Kidney capillary endothelial cell (primary cell): Measurements from ENCODE around the gene C6orf141.

Experiments used
- DNase-seq: peaks from one replicate; pipeline ENCODE4 v3.0.0-alpha.2; 2018; ENCODE audit warnings: low spot score

Gene C6orf141

DNA sequence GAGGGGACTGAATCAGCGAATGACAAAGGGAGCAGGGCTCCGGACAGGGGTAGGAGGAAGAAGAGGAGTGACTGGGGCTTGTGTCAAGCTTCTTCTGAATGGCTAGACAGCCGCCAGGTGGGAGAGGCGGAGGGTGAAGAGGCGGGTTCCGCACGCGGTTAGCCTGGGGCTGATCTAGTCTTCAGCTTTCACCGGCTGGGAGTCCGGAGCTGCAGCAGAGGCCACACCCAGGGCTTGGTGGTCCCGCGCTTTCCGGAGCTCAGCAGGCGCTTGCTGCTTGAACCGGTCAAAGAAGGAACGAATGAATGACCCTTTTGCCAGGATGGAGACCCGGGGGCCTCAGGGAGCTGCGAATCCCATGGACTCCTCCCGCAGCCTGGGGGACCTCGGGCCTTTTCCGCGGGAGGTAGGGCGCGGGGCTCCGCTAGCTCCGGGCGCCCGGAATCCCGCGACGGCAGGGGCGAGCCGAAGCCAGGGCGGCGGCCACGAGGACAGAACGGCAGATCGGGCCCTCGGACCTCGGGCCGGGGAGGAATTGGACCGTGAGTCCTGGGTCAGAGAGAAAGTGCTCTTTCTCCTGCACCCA is at the start of gene C6orf141:
Gene C6orf141, plus strand, starts transcription at position 177 of the 586 bp plus-strand sequence. Its CDS starts 125 bp downstream, at position 302.
- DNase-seq, result no peak

DNA sequence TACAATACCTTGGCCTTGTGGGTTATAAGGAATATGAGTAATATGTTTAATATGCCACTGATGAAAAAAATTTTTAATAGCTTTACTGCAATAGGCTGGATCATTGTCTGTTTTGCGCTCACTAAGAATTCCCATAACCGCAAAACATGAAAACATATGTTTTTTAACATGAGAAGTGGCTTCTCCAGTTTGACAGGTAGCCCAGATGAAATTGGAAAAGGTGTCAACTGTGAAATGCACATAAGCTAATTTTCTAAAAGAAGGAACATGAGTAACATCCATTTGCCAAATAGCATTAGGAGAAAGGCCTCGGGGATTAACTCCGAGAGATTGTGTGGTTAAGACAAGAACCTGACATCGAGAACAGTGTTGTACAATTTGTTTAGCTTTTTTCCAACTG is 45.8 kb upstream of the C6orf141 start:
- DNase-seq, result no peak

DNA sequence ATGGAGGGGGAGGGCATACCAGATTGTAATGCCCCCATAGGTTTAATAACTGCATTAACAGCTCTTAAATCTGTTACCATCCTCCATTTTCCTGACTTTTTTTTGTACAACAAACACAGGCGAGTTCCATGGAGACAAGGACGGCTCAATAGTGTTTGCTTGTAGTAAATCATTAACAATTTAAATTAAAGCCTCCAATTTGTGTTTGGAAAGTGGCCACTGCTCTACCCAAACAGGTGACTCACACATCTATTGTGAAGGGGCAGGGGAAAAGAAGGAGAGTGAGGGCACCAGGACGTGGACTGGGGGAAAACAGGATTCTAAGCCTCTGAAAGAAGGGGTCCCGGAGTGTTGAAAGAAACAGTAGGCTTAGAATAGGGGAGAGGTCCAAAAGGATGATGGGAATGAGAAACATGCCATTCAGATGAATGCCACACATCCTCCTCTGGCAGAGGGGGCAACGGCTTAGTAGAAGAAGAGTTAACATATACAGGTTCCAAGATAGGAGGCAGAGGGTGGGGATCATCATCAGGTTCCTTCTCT is 43.8 kb upstream of the C6orf141 start:
- no peak for DNase-seq

DNA sequence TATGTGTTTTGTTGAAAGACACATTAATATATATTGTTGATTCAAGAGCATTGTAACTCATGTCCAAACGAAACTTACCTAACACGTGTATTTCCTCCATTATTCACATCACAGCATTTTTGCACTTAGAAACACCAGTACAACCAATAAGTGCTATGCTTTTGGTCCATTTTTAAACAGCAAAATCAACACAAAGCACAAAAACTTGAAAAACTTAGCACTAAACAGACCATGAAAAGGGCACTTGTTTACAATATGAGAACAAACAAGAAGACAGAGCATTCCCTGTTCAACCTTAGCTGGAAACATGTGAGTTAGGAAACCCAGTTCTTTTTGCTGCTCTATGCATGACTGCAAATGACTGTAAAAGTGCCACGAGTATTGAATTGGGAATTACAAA is 41.1 kb upstream of the C6orf141 start:
- DNase-seq, result no peak

DNA sequence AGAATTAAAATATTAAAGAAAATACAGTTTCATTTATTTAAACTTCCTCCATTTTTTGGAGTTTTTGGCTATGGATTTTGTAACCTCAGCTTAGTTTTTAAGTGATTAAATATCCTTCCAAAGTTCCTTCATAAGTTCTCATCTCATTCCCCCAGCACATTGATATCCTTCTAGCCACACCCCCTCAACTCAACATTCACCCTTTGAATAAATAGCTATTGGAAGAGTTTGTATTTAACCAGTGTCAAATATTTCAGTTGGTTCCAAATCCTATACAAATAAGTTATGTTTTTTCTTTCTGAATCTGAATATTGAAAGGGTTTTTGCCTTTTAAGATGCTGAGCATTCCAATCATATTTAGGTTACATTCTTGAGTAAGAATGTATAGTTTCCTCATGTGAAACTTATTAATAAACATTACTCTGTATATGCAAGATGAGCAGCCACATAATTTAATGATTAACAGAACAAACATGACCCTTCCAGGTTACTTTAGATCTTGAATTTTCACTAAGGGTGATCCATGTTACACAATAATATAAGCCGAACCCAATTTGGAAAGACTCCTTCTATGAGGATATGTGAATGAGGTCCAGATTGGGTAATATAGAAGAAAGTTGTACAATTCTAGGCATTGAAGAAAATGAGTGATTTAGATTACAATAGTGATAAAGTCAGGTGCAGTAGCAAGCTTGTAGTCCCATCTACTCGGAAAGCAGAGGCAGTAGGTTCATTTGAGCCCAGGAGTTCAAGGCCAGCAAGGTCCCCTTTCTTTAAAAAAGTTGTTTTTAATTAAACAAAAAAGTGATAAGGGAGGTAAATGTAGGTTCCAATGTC is 37.1 kb upstream of the C6orf141 start:
- DNase-seq, result no peak

DNA sequence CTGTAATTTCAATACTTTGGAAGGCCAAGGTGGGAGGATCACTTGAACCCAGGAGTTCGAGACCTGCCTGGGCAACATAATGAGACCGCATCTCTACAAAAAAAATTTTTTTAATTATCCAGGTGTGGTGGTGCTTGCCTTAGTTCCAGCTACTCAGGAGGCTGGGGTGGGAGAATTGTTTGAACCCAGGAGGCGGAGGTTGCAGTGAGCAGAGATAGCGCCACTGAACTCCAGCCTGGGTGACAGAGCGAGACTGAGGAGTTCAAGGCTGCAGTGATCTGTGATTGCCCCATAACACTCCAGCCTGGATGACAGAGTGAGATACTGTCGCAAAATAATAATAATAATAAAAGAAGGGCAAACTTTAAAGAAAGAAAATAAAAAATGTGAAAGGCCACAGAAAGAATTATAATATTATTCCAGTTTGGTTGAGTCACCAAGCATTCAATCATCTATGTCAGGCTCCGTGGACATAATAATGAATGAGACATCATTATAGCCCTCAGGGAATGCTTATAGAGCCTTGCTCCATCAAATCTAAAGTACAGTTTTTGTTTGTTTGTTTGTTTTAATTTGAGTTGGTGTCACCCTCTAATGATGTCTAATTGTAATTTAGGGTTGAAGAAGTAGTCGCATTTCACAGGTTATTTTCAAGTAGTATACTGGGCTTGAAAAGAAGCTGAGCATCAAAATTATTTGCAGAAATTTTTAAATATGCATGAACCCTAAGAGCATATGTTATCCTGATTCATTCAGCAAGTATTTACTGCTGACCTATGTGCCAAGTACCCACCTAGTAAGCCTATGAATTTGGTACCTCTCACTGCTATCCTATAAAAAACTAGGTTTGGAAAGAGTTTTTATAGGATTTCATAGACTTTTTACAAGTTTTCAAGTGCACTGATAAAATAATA is 35.6 kb upstream of the C6orf141 start:
- no peak for DNase-seq

DNA sequence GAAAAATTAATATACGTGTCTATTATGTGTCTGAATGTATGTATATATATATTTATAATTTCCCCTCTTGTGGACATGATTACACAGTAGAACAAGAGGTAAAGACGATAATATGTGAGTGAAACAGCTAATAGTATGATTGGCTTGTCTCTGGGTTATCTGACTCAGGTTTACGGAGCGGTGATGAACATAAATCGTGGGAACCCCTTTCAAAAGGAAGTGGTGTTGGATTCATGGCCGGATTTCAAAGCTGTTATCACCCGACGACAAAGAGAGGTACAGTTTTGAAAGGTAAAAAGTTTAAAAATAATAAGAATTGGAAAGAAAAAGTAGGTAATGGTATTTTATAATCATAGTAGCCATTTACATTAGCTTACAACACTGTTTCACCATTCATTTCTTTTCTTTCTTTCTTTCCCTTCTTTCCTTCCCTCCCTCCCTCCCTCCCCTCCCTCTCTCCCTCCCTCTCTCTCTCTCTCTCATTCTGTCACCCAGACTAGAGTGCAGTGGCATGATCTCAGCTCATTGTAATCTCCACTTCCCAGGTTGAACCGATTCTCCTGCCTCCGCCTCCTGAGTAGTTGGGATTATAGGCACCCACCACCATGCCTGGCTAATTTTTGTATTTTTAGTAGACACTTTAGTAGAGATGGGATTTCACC is 34.9 kb upstream of the C6orf141 start:
- DNase-seq, result no peak

DNA sequence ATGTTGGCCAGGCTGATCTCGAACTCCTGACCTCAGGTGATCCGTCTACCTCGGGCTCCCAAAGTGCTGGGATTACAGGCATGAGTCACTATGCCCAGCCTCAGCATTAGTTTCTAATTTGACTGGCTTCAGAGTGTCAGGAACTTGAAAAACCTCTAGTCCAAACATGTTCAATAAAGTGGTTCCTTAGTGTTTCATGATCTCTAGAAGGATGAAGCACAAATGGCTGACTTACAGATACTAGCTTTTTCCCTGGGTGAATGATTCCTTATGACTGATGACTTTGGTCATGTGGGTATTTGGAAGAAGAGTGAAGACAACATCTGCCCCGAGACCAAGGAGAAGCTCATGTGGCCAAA is 34.3 kb upstream of the C6orf141 start:
- no peak for DNase-seq

DNA sequence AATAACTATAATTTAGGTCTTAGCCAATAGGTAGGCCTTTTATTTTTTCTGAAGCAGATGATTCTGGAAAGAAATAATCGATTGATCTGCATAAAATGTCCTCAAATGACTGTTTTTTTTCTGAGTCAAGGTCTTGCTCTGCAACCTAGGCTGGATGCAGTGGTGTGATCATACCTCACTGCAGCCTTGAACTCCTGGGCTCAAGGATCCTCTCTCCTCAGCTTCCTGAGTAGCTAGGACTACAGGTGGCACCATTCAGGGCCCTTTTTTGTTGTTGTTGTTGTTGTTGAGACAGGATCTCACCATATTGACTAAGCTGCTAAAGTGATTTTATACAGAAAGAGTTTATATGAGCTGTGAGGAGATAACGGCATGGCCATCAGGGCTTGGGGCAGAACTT is 32.5 kb upstream of the C6orf141 start:
- DNase-seq, result no peak

DNA sequence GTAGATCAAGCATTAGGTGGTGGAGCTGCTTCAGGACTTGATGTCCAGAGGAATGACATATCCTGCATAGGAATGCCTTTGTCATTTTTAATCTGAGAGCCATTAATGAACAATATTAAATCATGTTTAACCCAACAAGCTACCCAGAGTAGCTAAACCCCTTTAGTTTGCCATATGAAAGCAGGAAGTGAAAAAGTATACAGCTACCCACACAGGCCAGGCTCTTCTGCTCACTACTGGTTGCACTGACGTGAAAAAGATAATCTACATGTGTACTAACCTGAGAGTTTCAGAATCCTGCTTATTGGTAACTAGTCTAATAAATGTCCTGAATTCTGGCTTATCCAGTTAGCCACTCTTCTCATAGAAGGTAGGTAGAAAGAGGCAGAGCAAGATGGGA is 30.8 kb upstream of the C6orf141 start:
- no peak for DNase-seq

DNA sequence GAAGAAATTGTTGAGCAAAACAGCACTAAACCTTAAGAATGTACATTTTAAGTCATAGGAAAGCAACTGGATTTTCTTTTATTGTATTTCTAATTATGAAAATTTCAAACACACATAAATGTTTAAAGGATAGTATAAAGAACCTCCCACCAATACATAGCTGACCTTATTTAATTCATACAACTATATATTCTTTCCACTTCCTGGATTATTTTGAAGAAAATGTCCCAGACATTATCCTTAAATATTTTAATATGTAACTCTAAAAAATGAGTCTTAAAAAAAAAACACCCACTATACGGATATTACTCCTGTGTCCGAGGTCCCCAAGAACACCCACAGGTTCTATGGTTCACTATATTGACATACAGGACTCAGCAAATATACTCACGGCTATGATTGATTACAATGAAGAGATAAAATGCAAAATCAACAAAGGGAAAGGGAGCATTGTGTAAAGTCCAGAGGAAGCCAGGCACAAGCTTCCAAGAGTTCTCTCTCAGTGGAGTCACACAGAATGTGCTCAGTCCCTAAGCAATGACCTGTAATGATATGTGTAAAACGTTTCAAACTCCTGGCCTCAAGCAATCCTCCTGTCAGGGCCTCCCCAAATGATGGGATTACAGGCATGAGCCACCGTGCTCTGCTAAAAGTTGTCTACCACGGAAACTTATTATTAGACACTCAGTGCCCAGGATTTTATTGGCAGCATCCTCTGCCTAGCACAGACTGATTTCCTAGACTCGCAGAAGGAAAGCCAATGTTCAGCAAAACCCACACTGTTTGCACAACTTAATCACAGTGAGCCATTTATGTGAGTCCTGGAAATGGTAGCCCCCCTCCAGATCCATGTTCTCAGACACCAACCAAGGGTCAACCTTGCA is 27.5 kb upstream of the C6orf141 start:
- DNase-seq, result no peak

DNA sequence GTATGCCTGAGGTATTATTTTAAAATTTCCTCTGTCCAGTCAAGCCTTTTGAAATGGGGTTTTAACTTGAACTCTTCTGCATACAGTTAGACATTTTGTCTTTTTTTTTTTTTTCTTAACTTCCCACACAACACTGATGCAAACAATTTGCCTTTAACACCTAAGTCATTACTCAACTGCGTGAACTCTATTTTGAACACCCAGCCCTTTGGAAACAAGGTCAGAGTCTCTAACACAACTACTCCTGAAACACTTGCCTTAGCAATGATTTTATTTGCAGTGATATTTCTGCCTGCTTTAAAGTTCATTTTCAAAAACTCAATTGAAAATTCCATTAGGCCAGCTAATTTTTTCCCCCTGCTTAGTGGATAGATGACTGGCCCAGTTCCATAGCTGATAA is 26.6 kb upstream of the C6orf141 start:
- no peak for DNase-seq

DNA sequence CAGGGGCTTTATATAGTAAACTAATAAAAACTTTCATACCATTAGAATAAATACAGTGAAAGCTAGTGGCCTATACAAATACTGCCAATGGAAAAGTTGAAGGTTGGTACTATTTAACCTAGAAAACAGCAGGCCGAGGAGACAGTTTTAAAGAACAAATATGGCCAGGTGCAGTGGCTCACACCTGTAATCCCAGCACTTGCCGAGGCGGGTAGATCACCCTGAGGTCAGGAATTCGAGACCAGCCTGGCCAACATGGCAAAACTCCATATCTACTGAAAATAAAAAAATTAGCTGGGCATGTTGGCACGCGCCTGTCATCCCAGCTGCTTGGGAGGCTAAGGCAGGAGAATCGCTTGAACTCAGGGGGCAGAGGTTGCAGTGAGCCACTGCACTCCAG is 25.9 kb upstream of the C6orf141 start:
- no peak for DNase-seq

DNA sequence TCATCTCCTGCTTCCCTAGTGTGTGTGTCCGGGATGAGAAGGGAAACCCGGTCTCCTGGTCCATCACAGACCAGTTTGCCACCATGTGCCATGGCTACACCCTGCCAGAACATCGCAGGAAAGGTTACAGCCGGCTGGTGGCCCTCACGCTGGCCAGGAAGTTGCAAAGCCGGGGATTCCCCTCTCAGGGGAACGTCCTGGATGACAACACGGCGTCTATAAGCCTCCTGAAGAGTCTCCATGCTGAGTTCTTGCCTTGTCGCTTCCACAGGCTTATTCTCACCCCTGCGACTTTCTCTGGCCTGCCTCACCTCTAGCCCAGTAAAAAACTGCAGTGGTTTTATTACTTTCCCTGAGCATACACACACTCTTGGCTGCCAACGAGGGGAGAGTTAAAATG is 23.9 kb upstream of the C6orf141 start:
- no peak for DNase-seq

DNA sequence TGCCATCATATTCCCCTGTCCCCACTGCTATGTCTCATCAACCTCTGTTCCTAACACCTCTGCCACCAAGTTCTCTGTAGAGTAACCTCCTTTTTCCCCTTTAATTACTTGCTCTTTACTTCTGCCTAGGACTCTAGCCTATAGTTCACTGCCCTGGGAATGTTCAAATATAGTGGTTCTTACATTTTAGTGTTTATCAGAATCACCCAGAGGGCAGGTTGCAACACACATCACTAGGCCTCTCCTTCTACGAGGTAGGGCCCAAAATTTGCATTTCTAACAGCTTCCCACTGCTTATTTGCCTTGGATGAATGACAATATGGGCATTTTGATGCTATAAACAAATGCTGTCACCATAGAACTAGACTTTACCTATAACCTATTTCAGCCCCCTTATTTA is 23.1 kb upstream of the C6orf141 start:
- DNase-seq, result no peak

DNA sequence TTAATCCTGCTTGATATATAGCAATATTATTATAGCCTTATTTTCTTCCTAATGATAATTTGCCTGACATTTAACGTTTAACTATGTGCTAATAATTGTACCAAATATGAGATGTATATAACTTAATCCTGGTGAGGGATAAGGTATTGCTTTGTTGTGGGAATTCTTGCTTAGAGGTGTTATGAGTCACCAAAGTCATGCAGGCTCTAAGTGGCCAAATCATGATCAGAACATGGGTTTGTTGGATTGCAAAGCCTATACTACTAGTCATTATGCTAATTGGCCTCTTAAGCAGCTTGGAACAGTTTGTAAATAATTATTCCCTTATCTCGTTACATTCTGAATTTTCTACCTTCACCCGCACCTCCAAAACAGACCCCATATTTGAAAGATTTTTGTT is 21.9 kb upstream of the C6orf141 start:
- DNase-seq, result no peak

DNA sequence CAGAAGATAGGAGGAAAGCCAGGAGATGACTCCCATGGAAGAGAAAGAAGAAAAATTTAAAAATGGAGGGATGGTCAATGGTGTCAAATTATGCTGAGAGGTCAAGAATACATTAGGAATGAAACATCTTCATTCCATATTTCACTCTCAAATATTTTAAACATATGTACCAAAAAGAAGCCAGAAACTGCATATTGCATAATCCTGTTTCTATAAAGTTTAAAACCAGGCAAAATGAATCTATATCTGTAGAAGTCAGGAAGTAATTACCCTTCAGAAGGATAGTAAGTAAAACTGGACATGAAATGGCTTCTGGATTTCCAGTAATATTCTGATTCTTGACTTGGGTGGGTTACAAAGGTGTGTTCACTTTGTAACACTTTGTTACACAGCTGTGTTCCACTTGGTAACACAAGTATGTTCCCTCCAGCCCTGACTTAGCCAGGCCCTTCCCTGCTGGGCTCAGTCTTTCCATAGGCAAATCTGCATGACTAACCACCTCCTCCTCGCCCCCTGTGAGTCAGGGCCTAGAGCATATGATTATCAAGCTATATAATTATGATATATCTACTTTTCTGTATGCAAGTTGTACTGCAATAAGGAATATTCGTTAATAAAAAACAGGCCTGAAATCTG is 20.2 kb upstream of the C6orf141 start:
- DNase-seq, result no peak

DNA sequence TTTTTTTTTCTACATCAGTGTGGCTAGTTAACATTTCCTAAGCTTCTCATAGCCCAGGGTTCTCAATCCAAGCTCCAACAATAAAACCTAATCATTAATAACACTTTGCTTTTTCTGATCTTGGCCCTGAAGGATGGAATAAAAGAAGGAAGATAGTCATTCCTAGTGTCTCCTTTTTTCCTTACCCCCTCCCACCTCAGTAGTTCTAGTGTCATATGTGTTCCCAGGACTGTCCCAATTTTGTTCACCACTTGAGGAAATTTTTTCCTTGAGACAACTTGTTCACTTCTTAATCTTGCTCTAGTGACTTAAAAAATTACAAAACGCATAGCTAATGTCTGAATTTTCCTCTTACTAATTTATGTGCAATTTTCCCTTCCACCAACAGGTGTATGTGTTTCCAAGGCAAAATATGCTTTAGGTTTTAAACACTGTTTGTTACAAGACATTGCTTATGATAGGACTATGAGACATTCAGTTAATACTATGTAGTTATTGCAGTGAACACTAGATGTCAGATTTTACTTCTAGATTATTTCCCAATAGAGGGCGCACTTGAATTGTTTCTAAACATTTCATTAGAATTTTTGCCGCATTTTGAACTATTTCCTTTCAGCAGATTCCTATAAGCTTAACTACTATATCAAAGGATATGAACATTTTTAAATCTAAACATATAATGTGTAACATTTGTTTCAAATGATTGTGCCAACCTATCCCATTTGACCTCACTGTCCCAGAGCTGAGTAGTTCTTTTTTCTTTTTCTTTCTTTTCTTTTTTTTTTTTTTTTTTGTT is 18.5 kb upstream of the C6orf141 start:
- DNase-seq, result peak; percentile 85

DNA sequence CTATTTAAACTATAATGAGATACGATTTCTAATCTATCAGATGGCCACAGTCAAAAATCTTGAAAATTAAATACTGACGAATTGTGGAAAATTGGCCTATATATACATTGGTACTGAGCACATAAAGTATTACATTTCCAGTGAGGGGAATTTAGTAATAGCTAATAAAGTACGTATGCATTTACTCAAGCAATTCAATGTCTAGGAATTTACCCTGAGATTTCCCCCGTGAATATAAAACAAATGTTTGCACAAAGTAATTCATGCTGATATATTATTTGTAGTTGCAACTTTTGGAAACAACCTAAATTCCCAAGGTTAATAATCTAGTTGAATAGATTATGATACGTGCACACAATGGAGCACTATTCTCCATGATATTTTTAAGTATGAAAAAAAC is 14.7 kb upstream of the C6orf141 start:
- DNase-seq, result no peak

DNA sequence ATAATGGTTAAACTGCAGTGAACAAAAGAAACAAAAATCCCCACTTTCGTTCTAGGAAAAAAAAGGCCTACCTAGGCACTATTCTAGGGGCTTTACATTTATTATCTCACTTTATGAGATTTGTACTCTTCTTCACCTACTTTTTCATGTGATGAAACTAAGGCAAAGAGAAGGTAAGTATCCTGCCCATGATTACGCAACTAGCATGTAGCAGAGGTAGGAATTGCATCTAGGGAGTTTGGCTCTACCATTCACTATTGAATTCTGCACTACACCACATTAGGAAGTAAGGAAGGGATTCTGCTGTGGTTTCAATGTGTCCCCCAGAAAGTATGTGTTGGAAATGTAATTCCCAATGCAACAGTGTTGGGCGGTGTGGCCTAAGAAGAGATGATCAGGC is 11.4 kb upstream of the C6orf141 start:
- no peak for DNase-seq
